Gastroesophageal sphincter (tissue), 3 donors: ENCODE results near the gene IQGAP2.

Experiments used
- EP300 ChIP-seq: sonication (generic); formaldehyde crosslinking; IDR thresholded peaks from one replicate; pipeline ENCODE4 v1.6.1; 2017; ENCODE audit warnings: antibody characterized with exemption, mild to moderate bottlenecking
- TF ChIP-seq, protein P1 (sequence below), 4 experiments: fragments of 200-600 bp in 2 of 4; fragments of 450-650 bp in 2 of 4; sonication (generic) in 1 of 4; IDR thresholded peaks; one replicate each; pipeline ENCODE4 v1.5.1; 2017 to 2019; ENCODE audit warnings: antibody characterized with exemption in 4 of 4, mild to moderate bottlenecking in 2 of 4, moderate library complexity in 2 of 4

DNA sequence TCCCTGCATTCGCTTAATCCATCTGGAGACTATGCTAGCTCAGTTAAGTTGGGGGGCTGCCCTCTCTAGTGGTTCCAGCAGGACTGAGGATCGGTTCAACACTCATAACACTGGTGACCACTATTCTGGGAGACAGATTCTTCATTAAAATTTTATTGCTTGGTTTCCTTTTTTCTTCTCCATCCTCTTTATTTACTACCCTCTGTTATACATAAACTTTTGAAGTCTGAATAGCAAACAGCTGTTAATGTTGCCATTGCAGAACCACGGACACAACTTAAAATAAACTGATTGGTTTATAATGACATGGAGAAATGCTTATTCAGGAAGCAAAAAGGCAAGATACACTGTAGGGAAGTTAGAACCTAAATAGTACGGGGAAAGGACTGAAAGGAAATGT is 22.1 kb downstream of the IQGAP2 start:
- TF ChIP-seq EP300, result no peak
- TF ChIP-seq, protein P1, sequence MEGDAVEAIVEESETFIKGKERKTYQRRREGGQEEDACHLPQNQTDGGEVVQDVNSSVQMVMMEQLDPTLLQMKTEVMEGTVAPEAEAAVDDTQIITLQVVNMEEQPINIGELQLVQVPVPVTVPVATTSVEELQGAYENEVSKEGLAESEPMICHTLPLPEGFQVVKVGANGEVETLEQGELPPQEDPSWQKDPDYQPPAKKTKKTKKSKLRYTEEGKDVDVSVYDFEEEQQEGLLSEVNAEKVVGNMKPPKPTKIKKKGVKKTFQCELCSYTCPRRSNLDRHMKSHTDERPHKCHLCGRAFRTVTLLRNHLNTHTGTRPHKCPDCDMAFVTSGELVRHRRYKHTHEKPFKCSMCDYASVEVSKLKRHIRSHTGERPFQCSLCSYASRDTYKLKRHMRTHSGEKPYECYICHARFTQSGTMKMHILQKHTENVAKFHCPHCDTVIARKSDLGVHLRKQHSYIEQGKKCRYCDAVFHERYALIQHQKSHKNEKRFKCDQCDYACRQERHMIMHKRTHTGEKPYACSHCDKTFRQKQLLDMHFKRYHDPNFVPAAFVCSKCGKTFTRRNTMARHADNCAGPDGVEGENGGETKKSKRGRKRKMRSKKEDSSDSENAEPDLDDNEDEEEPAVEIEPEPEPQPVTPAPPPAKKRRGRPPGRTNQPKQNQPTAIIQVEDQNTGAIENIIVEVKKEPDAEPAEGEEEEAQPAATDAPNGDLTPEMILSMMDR (IDR thresholded peaks at IDR 0.05), result no peak
